ENCODE results near the gene SUPT5H.

Gene SUPT5H

DNA sequence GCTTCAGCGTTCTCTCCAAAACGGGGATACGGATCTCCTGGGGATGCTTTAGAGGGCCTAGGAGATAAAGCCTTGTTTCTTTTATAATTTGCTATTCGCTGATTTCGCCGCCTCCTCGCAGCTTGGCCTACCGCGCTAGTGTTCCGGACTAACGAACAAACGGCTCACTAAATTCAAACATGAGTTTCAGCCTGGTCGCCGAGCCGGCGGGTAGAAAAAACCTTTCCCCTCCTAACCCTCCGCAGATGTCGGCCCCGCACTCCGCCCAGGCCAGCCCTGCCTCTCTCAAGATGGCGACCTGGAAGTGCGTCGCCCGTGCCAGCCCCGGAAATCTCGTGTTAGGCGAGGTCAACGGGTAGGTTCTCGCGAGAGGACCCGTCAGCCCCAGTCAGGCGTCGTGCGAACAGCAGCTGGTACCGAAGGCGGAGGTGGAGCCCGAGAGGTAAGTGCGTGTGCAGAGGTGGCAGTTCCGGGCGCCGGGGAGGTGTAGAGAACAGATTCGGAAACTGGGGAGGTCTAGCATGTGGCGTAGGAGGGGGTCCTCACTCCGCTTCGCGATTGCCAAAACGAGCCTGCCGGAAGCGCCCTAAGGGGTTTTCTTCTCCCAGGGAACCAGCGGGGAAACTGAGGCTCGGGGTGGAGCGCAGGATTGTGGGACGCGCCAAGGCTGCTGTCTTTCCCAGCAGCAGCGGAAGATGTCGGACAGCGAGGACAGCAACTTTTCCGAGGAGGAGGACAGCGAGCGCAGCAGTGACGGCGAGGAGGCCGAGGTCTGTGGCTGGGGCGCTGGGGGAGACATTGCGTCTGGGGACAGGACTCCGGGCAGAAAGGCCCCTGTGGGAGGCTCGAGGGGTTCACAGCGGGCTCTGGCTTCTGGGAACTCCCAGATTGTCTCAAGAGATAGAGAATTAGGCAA is at the start of gene SUPT5H:
TSS of gene SUPT5H (plus strand) at position 387 of the 916 bp plus-strand sequence. CDS start at position 696, 309 bp downstream.
- peak; percentile 99 for DNase-seq

DNA sequence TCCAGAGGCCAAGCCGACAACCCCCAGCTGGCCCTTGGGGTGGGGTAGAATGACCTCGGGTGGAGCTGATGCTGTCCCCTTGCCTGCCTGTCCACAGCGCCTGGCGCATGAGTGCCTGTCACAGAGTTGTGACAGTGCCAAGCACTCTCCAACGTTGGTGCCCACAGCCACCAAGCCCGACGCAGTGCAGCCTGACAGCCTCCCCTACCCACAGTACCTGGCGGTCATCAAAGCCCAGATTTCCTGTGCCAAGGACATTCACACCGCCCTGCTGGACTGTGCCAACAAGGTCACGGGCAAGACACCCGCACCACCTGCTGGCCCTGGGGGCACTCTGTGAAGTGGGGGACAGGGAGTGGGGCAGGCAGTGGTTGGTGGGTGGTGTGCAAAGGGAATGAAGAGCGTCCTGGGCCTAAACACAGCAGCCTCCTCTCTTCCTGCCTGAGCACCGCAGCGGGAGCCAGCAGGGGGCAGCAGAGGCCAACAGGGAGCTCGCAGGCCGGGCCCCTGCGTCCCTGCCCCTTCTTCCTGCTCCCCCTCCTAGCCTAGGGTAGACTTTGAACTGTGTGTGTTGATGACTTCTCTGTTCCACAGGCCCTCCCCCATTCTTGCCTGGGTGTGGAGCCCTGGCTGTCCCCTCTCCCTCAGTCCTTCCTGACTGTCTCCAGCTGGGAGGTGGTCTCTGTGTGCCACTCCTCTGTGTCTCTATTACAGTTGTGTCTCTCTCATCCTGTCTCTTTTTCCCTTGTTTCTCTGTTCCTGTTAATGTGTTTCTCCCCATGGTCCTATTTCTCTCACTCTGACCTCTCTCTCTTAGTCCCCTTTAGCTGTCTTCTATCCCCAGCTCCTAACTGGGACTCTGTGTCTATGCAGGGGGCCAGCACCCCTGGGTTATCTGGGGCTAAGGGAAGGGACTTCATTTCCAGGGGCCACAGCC is 47.8 kb upstream of the SUPT5H start:
- DNase-seq: peak; percentile 94

DNA sequence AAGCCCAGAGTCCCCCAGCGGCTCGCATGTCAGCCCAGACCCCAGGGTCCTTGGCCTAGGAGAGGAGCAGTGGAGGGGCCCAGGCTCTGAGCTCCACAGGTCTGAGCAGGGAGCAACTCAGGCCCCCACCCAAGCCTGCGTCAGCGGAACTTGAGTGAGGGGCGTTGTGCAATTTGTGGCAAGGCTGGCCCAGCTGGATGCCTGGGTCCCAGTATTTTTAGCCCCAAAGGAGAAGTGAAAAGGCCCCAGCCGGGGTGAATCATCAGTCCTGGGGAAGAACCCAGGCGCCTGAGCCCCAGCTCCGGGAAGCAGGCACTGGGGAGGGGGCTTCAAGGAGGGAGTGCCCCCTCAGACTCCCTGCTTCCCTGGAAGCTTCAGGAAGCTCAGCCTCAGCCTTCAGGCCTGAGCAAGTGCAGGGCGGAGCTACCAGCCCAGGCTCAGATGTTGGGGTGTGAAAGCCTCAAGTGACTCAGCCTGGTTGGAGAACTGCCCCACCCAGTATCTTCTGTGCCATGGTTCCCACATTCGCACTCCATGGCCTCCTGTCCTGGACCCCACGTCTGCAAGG is 47.0 kb upstream of the SUPT5H start:
- DNase-seq: peak; percentile 91

DNA sequence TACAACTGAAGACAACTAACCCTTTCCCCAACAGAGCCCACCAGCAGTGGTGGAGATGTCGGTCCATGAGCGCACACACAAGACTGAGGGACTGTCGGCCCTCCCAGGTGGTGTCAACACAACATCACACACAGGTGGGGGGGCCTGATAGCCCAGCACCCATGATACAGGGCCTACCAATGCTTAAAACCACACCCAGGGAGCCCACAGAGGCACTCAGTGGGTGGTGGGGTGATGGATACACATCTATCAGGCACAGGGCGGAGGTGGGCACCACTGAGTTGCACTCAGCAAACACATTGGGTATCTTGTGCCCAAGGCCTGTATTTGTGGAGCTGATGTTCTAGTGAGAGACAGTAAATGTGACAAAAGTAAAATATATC is 45.7 kb upstream of the SUPT5H start:
- DNase-seq: no peak

DNA sequence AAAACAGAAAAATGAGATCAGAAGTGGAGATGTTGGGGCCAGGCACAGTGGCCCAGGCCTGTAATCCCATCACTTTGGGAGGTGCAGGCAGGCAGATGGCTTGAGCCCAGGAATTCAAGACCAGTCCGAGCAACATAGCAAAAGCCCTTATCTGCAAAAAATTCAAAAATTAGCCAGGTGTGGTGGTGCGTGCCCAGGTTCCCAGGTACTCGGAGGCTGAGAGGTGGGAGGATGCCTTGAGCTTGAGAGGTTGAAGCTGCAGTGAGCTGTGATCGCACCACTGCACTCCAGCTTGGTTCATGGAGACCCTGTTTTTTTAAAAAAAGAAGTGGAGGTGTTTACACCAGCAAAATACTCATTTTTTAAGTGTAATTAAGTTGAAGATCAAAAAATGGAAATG is 45.3 kb upstream of the SUPT5H start:
- no peak for DNase-seq

DNA sequence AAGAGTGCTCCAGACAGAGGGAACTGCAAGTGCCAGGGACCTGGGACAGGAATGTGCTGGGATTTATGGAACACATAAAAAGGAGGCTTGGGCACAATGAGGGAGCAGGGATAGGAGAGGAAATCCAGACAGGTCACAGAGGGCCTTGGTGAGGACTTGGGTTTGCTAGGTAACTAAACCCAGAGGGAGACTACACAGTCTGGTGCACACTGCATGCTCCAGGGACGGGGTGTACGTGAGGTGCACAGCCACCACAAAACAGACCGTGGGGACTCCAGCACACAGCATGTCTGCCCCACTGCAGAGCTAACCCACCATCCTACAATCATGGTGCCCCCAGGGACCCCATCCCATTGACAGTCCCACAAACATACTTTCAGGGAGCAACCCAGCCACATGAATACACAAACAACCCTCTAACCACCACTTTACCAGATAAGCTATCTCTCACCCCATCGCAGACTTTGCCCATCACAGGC is 44.3 kb upstream of the SUPT5H start:
- DNase-seq: no peak

DNA sequence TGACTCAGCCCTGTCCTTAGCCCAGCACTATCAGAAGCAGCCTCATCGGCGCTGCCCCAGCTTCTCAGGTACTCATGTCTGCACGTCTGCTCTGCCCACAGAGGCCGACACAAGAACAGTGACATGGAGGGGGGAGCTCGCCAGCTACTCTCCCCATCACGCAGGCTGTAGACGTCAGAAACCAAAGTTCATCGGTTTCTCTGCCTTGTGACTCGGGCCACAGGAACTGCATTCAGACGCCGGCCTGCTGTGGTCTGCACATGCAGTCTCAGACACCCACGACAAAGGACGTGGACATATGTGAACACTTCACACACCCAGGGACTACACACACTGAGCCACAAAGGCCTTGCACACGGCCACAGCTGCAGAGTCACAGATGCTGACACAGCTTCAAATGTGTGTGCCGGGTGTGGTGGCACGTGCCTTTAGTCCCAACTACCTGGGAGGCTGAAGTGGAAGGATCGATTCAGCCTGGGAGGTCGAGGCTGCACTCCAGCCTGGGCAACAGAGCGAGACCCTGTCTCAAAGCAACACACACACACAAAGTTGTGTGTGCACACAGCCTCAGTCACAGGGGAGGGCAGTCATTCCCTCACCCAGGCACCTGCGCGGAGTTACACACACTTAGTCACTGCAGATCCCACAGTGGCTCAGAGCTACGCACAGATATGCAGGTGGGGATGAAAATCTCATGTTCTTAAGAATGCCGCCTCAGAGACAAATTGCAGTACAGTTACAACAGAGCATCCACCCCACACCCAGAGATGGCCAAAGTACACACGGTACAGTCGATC is 43.6 kb upstream of the SUPT5H start:
- DNase-seq: peak; percentile 93

DNA sequence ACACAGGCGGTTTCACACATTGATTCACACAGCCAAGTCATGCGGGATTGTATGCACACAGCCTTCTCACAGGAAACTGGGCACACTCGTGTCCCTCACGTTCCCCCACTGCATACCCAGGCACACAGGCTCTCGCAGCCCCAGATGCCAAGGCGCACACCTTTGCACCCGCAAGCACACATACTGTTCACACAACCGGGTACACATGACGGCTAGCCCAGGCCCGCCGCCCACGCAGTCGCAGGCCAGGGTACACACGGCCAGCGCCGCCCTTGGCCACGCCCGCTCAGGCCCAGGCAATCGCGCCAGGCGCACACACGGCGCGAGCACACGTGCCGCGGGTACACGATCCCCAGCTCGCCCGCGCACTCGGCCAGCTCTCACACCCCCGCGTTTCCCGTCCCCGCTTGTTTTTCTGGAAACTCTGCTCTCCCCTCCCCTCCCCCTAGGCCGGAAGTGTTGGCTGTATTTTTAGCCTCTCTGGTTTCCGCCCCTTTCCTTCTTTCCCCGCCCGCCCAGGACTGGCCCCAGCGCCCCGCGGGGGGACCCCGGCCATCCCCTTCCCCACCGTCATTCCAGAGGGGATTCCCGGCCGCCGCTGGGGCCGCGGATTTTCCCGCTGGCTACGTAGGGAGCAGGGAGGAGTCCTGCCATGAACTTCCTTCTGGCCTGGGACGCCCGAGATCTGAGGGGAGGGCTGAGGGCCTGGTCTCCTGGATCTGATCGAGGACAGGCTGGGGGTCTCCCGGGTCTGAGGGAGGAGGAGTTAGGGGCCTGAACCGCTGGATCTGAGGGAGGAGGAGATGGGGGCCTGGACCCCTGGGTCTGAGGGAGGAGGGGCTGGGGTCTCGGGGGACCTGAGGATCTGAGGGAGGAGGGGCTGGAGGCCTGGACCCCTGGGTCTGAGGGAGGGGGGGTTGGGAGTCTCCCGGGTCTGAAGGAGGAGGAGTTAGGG is 42.8 kb upstream of the SUPT5H start:
- DNase-seq: peak; percentile 94

DNA sequence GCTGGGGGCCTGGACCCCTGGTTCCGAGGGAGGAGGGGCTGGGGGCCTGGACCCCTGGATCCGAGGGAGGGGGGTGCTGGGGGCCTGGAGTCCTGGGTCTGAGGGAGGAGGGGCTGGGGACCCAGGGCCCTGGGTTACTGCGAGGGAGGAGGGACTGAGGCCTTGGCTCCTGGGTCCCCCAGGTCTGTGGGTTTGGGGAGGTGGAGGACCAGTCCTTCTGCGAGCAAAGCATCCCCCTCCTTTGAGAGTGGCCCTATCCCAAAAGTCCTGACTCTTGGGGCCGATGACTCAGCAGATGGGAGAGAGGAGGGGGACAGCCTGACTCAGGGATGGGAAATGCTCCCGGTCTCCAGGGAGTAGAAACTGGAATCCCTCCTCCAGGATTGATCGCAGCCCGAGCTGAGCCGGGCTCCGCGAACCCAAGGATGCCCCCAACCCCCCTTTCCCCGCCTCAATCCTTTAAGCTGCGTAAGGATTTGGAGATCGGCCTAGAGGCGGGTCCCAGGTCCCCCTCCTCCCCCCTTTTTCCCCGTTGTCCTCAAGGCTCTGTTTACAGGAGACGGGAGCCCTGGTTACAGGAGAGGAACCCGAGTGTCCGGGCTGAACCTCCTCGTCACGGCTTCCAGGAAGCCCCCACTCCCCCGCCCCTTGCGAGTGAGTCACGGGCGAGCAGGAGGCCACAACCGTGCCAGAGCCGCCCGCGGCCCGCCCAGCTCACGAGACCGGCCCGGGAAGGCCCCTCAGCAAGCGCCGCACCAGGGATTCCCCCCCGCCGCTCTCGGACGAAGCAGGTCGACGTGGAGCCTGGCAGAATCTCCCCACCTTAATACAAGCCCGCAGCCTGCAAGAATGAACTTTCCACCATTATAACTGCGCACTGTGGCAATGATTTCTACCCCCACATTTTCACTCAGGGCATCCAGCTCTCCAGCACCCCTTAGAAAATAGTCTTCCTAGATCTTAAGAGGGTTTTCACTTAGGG is 41.8 kb upstream of the SUPT5H start:
- DNase-seq: peak; percentile 100

DNA sequence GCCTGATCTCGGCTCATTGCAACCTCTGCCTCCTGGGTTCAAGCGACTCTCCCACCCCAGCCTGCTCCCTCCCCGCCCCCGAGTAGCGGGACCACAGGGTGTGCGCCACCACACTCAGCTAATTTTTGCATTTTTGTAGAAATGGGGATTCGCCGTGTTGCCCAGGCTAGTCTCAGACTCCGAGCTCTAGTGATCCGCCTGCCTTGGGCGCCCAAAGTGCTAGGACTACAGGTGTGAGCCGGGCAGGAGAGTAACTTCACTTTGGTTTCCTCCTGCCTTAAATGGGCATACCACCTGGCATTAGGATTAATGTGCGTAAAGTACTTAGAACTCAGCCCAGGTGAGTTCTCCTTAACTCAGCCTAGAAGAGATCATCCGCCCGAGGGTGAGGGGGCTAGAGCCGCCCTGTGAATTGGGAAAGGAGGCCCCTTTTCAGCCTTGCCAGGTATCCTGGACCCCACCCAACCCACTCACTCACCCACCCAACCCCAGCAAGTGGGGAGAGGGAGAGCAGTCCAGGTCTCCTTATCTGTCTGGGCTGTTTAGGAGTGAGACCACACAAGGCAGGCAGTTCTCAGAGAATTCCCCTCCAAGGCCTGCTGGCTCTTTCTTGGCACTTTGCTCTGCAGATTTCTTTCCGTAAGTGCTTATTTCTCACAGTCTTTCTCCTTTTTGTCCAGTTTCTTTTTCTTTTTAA is 40.0 kb upstream of the SUPT5H start:
- DNase-seq: peak; percentile 55

DNA sequence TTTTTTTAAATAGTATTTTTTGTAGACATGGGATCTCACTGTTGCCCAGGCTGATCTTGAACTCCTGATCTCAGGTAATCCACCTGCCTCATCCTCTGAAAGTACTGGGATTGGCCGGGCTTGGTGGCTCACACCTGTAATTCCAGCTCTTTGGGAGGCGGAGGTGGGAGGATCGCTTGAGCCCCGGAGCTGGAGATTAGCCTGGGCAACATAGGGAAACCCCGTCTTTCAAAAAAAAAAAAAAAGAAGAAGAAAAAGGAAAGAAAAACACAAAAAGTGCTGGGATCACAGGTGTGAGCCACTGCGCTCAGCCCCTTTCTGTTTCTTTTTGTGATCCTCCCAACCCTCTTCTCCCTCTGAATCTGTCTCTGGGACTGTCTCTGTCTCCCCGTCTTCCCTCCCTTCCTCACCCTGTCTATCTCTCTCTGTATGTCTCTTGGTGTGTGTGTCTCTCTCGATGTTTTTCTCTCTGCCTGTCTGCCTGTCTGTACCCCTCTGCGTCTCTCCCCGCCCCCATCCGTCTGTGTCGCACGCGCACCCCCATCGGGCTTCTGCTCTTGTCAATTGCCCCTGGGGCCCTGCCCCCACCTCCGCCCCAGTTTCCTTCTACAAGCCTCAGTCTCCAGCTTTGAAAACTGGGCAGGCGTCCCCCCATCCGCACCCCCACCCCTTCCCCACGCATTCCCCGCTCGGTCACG is 39.3 kb upstream of the SUPT5H start:
- peak; percentile 97 for DNase-seq

DNA sequence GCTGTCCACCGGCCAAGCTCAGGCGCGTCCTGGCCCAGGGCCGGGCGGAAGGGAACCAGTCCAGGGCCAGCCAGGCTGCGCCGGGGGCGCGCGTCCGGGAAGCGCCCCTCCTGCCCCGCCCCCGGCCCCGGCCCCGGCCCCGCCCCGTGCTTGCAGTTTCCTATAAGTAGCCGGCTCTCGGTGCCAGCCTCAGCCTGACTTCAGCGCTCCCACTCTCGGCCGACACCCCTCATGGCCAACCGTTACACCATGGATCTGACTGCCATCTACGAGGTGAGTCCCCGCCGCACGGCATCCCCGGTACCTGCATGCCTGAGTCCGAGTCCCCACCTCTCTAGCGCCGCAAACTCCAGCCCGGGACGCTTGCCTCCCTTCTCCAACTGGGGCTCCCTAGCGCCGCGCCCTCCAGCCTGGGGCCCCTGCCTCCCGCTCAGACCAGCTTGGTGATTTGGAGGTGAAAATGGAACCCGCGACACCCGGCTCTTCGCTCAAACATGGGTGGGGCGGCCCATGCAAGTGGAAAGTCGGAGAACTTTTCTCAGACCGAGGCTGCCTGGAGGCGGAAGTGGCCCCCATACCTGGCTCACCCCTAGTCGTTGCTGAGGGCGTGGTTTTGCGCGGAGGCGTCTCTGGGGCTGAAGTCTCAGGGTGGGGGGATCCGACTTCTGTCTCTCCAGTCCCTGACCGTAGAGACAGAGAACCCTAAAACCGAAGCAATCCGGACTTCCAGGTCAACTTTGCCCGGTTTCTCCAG is 38.5 kb upstream of the SUPT5H start, which contains the start of gene ZFP36:
TSS of gene ZFP36 (plus strand) at position 192 of the 754 bp plus-strand sequence. CDS start at position 250, 58 bp downstream.
- peak; percentile 93 for DNase-seq

DNA sequence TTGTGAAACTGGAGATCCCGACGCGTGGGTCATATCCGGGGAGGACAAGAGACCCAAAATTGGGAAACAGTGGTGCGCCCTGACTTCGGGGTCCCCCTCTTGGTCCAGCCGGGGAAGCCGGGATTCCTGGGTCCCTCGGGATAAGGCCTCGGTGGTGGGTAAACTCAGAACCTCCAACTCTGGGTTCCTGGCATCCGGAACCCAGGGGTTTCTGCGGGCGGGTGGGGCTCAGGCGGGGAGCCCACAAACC is 38.0 kb upstream of the SUPT5H start:
- no peak for DNase-seq

DNA sequence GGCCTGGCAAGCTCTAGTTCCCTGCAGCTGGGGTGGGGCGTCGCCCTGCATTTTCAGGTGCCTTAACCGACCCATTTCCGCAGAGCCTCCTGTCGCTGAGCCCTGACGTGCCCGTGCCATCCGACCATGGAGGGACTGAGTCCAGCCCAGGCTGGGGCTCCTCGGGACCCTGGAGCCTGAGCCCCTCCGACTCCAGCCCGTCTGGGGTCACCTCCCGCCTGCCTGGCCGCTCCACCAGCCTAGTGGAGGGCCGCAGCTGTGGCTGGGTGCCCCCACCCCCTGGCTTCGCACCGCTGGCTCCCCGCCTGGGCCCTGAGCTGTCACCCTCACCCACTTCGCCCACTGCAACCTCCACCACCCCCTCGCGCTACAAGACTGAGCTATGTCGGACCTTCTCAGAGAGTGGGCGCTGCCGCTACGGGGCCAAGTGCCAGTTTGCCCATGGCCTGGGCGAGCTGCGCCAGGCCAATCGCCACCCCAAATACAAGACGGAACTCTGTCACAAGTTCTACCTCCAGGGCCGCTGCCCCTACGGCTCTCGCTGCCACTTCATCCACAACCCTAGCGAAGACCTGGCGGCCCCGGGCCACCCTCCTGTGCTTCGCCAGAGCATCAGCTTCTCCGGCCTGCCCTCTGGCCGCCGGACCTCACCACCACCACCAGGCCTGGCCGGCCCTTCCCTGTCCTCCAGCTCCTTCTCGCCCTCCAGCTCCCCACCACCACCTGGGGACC is 37.6 kb upstream of the SUPT5H start:
- peak; percentile 79 for DNase-seq

DNA sequence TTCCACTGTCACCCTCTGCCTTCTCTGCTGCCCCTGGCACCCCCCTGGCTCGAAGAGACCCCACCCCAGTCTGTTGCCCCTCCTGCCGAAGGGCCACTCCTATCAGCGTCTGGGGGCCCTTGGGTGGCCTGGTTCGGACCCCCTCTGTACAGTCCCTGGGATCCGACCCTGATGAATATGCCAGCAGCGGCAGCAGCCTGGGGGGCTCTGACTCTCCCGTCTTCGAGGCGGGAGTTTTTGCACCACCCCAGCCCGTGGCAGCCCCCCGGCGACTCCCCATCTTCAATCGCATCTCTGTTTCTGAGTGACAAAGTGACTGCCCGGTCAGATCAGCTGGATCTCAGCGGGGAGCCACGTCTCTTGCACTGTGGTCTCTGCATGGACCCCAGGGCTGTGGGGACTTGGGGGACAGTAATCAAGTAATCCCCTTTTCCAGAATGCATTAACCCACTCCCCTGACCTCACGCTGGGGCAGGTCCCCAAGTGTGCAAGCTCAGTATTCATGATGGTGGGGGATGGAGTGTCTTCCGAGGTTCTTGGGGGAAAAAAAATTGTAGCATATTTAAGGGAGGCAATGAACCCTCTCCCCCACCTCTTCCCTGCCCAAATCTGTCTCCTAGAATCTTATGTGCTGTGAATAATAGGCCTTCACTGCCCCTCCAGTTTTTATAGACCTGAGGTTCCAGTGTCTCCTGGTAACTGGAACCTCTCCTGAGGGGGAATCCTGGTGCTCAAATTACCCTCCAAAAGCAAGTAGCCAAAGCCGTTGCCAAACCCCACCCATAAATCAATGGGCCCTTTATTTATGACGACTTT is 36.8 kb upstream of the SUPT5H start:
- peak; percentile 67 for DNase-seq

Measured in CD4-positive, alpha-beta T cell treated with Interleukin-15 for 1 hour (primary cell).